HepG2 (cell line): ENCODE measurements around the gene RBP4. TPM values are rescaled to one million over a fixed set of nuclear protein-coding genes. Genes with fewer than 3 reads are reported as not detected.

Source experiments
- ATAC-seq: fragments of 200-7000 bp; cut with Tn5 transposase; 3 replicates; pipeline ENCODE4 v1.9.1; 2020; ENCODE audit warnings: mild to moderate bottlenecking, moderate library complexity
- BruUV-seq: library from RNA; stranded (reverse); fragments of 400-500 nt; replicated peaks from 2 replicates; lab custom pipeline; 2021; lab: Mats Ljungman, UMichigan
- CTCF ChIA-PET: fragments of 300-600 bp; formaldehyde crosslinking; extraction: SDS; loops from one replicate; lab custom pipeline; 2021; ENCODE audit warnings: low total read pairs, inconsistent platforms, low intra/inter-chr PET ratio; lab: Yijun Ruan, JAX
- POLR2A ChIA-PET: fragments of 350-600 bp; sonication (Branson Sonifier 250); formaldehyde crosslinking; loops from one replicate; lab custom pipeline; 2020; ENCODE audit warnings: antibody characterized with exemption, inconsistent platforms; lab: Yijun Ruan, JAX
- DNase-seq: peaks from one replicate; pipeline ENCODE4 v3.0.0-alpha.2; 2015; ENCODE audit warnings: low spot score
- FAIRE-seq: peaks from 3 replicates; lab custom pipeline; 2011; peaks lifted over from hg19 to GRCh38; lab: Jason Lieb, UNC
- H2AFZ ChIP-seq: one replicate; pipeline ENCODE4 v1.6.1; 2011; ENCODE audit warnings: low read length, inconsistent platforms
- H3K27ac ChIP-seq: fragments of 300-600 bp; 3 replicates; pipeline ENCODE4 v1.8.0; 2011; ENCODE audit warnings: mixed run types, mild to moderate bottlenecking, mixed read lengths, low read length, inconsistent platforms; ENCODE audit not compliant: insufficient read depth; ENCODE audit errors: extremely low read length
- H3K27me3 ChIP-seq, 2 experiments: fragments of 200-600 bp in 1 of 2; 2 replicates in 1 of 2; 3 replicates in 1 of 2; pipeline versions ENCODE4 v1.6.0 to v1.8.0; 2011; ENCODE audit warnings: low read length in 2 of 2, mild to moderate bottlenecking in 2 of 2, moderate library complexity in 2 of 2, inconsistent platforms in 1 of 2; ENCODE audit not compliant: insufficient read depth in 2 of 2, control insufficient read depth in 1 of 2
- H3K36me3 ChIP-seq, 2 experiments: fragments of 200-600 bp in 1 of 2; replicated peaks in 1 of 2; 2 replicates in 1 of 2; 3 replicates in 1 of 2; pipeline versions ENCODE4 v1.5.1 to v1.8.0; 2011; ENCODE audit warnings: low read length in 2 of 2, inconsistent platforms in 1 of 2; ENCODE audit not compliant: insufficient read depth in 2 of 2, control insufficient read depth in 1 of 2
- H3K4me1 ChIP-seq: 2 replicates; pipeline ENCODE4 v1.5.1; 2012; ENCODE audit warnings: low read length, inconsistent platforms; ENCODE audit not compliant: insufficient read depth
- H3K4me2 ChIP-seq: 2 replicates; pipeline ENCODE4 v1.6.0; 2011; ENCODE audit warnings: low read depth, low read length, inconsistent platforms
- H3K4me3 ChIP-seq, 3 experiments: fragments of 200-600 bp in 1 of 3; sonication (generic), shearing (Covaris generic) in 1 of 3; replicated peaks in 1 of 3; 2 replicates each; pipeline ENCODE4 v1.5.1; 2011 to 2016; ENCODE audit warnings: low read length in 3 of 3, inconsistent platforms in 2 of 3, low read depth in 2 of 3, mild to moderate bottlenecking in 2 of 3, control low read depth in 1 of 3, mixed read lengths in 1 of 3; ENCODE audit not compliant: insufficient read depth in 1 of 3
- H3K79me2 ChIP-seq: one replicate; pipeline ENCODE4 v1.6.1; 2011; ENCODE audit warnings: low read length, inconsistent platforms; ENCODE audit not compliant: insufficient read depth
- H3K9ac ChIP-seq: 2 replicates; pipeline ENCODE4 v1.6.0; 2011; ENCODE audit warnings: mild to moderate bottlenecking, low read depth, low read length, inconsistent platforms; ENCODE audit not compliant: insufficient read depth
- H3K9me3 ChIP-seq: 2 replicates; pipeline ENCODE4 v1.5.1; 2012; ENCODE audit warnings: mild to moderate bottlenecking, low read length
- H4K20me1 ChIP-seq: 2 replicates; pipeline ENCODE4 v1.6.0; 2011; ENCODE audit warnings: inconsistent platforms, mild to moderate bottlenecking, low read length, moderate library complexity; ENCODE audit not compliant: insufficient read depth
- ATF7 ChIP-seq, 2 experiments: fragments of 450-650 bp in 1 of 2; sonication (generic) in 1 of 2; formaldehyde crosslinking in 1 of 2; IDR thresholded peaks; 2 replicates each; pipeline versions ENCODE4 v1.4.0 to v1.6.1; 2016 to 2020; ENCODE audit warnings: antibody characterized with exemption in 1 of 2, mild to moderate bottlenecking in 1 of 2, missing genetic modification reagents in 1 of 2
- CREB1 ChIP-seq, 2 experiments: fragments of 450-650 bp in 1 of 2; IDR thresholded peaks; 2 replicates each; pipeline ENCODE4 v1.6.1; 2016 to 2017; ENCODE audit warnings: control low read depth in 1 of 2, mild to moderate bottlenecking in 1 of 2, missing compliant biosample characterization in 1 of 2, missing genetic modification characterization in 1 of 2
- JUND ChIP-seq: sonication (generic); formaldehyde crosslinking; IDR thresholded peaks from 2 replicates; pipeline ENCODE4 v1.8.0; 2022; ENCODE audit warnings: mild to moderate bottlenecking, missing genetic modification reagents
- KDM5A ChIP-seq: fragments of 200-600 bp; sonication (generic); IDR thresholded peaks from 2 replicates; pipeline ENCODE4 v1.7.0; 2018; ENCODE audit warnings: antibody characterized with exemption, mild to moderate bottlenecking, low read length, borderline replicate concordance
- MAFF ChIP-seq: IDR thresholded peaks from 2 replicates; pipeline ENCODE4 v1.6.1; 2011; ENCODE audit warnings: low read depth, low read length, improper control_type of control experiment
- MTF1 ChIP-seq: sonication (generic); formaldehyde crosslinking; IDR thresholded peaks from 2 replicates; pipeline ENCODE4 v1.5.0; 2020; ENCODE audit warnings: missing genetic modification reagents
- MXI1 ChIP-seq: IDR thresholded peaks from 3 replicates; pipeline ENCODE4 v1.6.1; 2012; ENCODE audit warnings: low read depth, low read length, inconsistent platforms, borderline replicate concordance
- MZF1 ChIP-seq: sonication (generic); formaldehyde crosslinking; IDR thresholded peaks from 2 replicates; pipeline ENCODE4 v1.8.1; 2023; ENCODE audit warnings: mild to moderate bottlenecking, missing genetic modification reagents, borderline replicate concordance
- RFX1 ChIP-seq: fragments of 450-650 bp; IDR thresholded peaks from 2 replicates; pipeline ENCODE4 v1.6.1; 2017
- RFX3 ChIP-seq: IDR thresholded peaks from 2 replicates; pipeline ENCODE4 v1.6.1; 2016; ENCODE audit warnings: missing biosample characterization, missing genetic modification reagents
- RFX5 ChIP-seq: IDR thresholded peaks from 2 replicates; pipeline ENCODE4 v1.6.1; 2011; ENCODE audit warnings: low read depth, low read length, improper control_type of control experiment
- ZNF326 ChIP-seq: sonication (generic); formaldehyde crosslinking; IDR thresholded peaks from 2 replicates; pipeline ENCODE4 v1.4.0; 2020; ENCODE audit warnings: missing genetic modification reagents, borderline replicate concordance
- ZNF546 ChIP-seq: sonication (generic); formaldehyde crosslinking; conservative IDR thresholded peaks from 2 replicates; pipeline ENCODE4 v1.8.1; 2023; ENCODE audit warnings: mild to moderate bottlenecking, missing genetic modification reagents
- ZNF839 ChIP-seq: sonication (generic); formaldehyde crosslinking; IDR thresholded peaks from 2 replicates; pipeline ENCODE4 v1.4.0; 2020; ENCODE audit warnings: missing genetic modification reagents, mild to moderate bottlenecking, borderline replicate concordance
- WGBS: methylation state at CpG from one replicate; pipeline ENCODE4 v1.1.6; 2017; ENCODE audit warnings: low lambda C conversion rate; 5-methylcytosine and 5-hydroxymethylcytosine counted together
- in situ Hi-C: cut with HindIII; loops from 2 replicates; pipeline ENCODE4 v1.10.0; 2017; ENCODE audit warnings: low pct_unique_long_range_greater_than_20kb; ENCODE audit not compliant: extremely low pct_ligation_motif_present
- intact Hi-C: fragments of 100-400 bp; cut with micrococcal nuclease; formaldehyde crosslinking; loops from one replicate; pipeline ENCODE4 v1.10.0; 2022; ENCODE audit not compliant: unreplicated experiment
- polyA plus RNA-seq, 8 experiments: library from polyadenylated mRNA; depleted of rRNA in 3 of 8; stranded (reverse) in 7 of 8; unstranded in 1 of 8; fragments of >200 nt; fragmentation: Illumina TruSeq in 4 of 8; extraction: Trizol in 4 of 8; gene quantifications; 2 replicates each; pipeline versions ENCODE4 v1.2.1 to v1.2.3, GENCODE V29; 2011 to 2016; ENCODE audit warnings: low read depth in 4 of 8, missing spikeins in 1 of 8, mixed read lengths in 1 of 8; ENCODE audit not compliant: insufficient read depth in 1 of 8
- total RNA-seq, 5 experiments: library from RNA; depleted of rRNA; stranded (reverse); fragments of >200 nt; fragmentation: Illumina TruSeq; extraction: Trizol; gene quantifications; 2 replicates each; pipeline ENCODE4 v1.2.3, GENCODE V29; 2016; ENCODE audit warnings: low read depth in 1 of 5
- TF ChIP-seq, protein P1 (sequence below): sonication (generic); formaldehyde crosslinking; IDR thresholded peaks from 2 replicates; pipeline ENCODE4 v1.5.1; 2020; ENCODE audit warnings: mild to moderate bottlenecking, missing genetic modification reagents, borderline replicate concordance

Gene RBP4
- total and polyA plus RNA-seq, 2 of the 13 experiments (the other 11 are each of a cell fraction or from before 2014, with no cell fraction given), result 642 to 931 TPM

GRCh38 chr10:93580828-93581227, 20.2 kb downstream of the RBP4 start:
- Histone ChIP-seq H3K27ac (no peak overlapping the region), H3K27me3 (peaks cover 0 to 3% of the 10 kb centered on the region in 2 experiments; a peak in 2 of 5 replicates)
- POLR2A ChIA-PET, result no interaction called here
- TF ChIP-seq ZNF326 (no peak), MTF1 (CRISPR knock-in tag) (no peak), MXI1 (peak; percentile 61; the same call in 1 of the 3 replicates), ZNF839 (CRISPR knock-in tag) (no peak), ZNF546 (CRISPR knock-in tag) (no peak), RFX3 (CRISPR knock-in tag) (peak; percentile 73), JUND (CRISPR knock-in tag) (no peak), RFX5 (peak; percentile 80; the same call in 1 of the 2 replicates), CREB1 (IDR thresholded peaks at IDR 0.05) (peak; percentile 84), CREB1 (CRISPR knock-in tag; IDR thresholded peaks at IDR 0.05) (no peak), RFX1 (peak; percentile 85), MZF1 (CRISPR knock-in tag) (no peak), ATF7 (IDR thresholded peaks at IDR 0.05) (peak; percentile 71), ATF7 (CRISPR knock-in tag; IDR thresholded peaks at IDR 0.05) (no peak), MAFF (no peak), KDM5A (no peak)
- TF ChIP-seq, protein P1, sequence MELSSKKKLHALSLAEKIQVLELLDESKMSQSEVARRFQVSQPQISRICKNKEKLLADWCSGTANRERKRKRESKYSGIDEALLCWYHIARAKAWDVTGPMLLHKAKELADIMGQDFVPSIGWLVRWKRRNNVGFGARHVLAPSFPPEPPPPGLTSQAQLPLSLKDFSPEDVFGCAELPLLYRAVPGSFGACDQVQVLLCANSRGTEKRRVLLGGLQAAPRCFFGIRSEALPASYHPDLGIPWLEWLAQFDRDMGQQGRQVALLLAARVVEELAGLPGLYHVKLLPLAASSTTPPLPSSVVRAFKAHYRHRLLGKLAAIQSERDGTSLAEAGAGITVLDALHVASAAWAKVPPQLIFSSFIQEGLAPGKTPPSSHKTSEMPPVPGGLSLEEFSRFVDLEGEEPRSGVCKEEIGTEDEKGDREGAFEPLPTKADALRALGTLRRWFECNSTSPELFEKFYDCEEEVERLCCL (CRISPR knock-in tag), result no peak
- TF ChIP-seq, all 625 proteins: peak for 6
- CTCF ChIA-PET, result no interaction called here
- Histone ChIP-seq H3K9me3 (no peaks in the 10 kb centered on the region), H3K4me2 (no peak overlapping the region), H3K79me2 (no peaks in the 10 kb centered on the region), H3K36me3 (no peaks in the 10 kb centered on the region), H3K9ac (no peak overlapping the region), H3K4me3 (no peak overlapping the region), H3K4me1 (peaks cover 21% of the 10 kb centered on the region), H4K20me1 (no peaks in the 10 kb centered on the region), H2AFZ (no peak overlapping the region)
- no TSS peak for BruUV-seq
- FAIRE-seq (no peak), DNase-seq (no peak), ATAC-seq (peak; percentile 18; the same call in 1 of the 3 replicates)
- in situ Hi-C loops, result no loop called here
- 20% methylated on average over 6 of the region's 6 CpGs for WGBS
- intact Hi-C loops, result no loop called here
